GM12873 (cell line): ENCODE measurements around the gene ZBTB7C.

Experiments
- TF ChIP-seq, protein P1 (sequence below): IDR thresholded peaks from 2 replicates; pipeline ENCODE4 v1.5.1; 2012; ENCODE audit warnings: low read depth, mild to moderate bottlenecking, moderate library complexity, low read length, control low read depth; ENCODE audit not compliant: insufficient read depth; ENCODE audit errors: missing control alignments

The ZBTB7C gene

GRCh38 chr18:48093104-48093503 lies 316.1 kb downstream of the ZBTB7C start:
- TF ChIP-seq, protein P1, sequence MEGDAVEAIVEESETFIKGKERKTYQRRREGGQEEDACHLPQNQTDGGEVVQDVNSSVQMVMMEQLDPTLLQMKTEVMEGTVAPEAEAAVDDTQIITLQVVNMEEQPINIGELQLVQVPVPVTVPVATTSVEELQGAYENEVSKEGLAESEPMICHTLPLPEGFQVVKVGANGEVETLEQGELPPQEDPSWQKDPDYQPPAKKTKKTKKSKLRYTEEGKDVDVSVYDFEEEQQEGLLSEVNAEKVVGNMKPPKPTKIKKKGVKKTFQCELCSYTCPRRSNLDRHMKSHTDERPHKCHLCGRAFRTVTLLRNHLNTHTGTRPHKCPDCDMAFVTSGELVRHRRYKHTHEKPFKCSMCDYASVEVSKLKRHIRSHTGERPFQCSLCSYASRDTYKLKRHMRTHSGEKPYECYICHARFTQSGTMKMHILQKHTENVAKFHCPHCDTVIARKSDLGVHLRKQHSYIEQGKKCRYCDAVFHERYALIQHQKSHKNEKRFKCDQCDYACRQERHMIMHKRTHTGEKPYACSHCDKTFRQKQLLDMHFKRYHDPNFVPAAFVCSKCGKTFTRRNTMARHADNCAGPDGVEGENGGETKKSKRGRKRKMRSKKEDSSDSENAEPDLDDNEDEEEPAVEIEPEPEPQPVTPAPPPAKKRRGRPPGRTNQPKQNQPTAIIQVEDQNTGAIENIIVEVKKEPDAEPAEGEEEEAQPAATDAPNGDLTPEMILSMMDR = no peak

DNA sequence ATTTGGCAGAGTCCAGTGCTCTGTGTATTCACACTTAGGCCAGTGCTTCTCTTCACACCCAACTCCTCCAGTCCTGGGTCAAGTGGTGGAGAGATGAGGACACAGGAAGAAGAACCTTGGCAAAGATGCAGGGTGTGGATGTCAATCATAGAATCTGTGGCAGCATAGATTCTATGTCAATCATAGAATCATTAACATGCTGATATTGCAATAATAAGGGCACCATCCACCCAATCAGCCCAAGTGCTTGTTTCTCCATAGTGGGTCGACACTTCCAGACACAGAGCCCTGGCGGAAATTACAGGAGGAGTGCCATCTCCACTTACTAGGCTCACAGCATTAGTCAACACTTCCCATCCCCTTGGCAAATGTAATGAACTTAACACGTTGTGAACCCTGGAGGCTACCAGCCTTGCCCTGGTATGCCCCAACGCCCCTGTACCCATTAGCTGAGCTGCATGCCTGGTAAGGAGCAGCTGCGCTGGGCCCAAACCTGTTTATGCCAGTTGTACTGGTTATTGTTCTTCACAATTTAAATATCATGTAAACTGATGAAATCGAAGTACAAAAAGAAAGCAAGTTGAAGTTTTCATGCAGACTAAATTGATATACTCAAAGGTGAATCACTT lies 317.2 kb downstream of the ZBTB7C start:
- TF ChIP-seq, protein P1 = no peak

DNA sequence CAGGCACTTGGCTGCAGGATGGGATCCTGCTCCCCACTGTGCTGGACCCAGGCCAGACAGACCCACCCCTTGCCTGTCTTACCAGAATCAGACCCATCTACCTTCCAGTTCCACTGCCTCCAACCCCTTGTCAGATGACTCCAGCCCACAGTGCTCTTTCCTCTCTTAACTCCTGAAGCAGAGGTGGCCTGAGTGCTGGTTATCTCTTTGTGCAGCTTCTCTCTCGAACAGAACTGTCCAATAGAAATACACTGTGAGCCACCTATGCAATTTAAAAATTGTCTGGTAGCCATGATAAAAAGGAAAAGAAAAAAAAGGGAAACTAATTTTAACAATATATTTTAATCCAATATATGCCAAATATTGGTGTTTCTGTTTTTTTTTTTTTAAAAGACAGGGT lies 318.5 kb downstream of the ZBTB7C start:
- TF ChIP-seq, protein P1 = no peak

GRCh38 chr18:48090021-48090420 lies 319.2 kb downstream of the ZBTB7C start:
- TF ChIP-seq, protein P1 = no peak

DNA sequence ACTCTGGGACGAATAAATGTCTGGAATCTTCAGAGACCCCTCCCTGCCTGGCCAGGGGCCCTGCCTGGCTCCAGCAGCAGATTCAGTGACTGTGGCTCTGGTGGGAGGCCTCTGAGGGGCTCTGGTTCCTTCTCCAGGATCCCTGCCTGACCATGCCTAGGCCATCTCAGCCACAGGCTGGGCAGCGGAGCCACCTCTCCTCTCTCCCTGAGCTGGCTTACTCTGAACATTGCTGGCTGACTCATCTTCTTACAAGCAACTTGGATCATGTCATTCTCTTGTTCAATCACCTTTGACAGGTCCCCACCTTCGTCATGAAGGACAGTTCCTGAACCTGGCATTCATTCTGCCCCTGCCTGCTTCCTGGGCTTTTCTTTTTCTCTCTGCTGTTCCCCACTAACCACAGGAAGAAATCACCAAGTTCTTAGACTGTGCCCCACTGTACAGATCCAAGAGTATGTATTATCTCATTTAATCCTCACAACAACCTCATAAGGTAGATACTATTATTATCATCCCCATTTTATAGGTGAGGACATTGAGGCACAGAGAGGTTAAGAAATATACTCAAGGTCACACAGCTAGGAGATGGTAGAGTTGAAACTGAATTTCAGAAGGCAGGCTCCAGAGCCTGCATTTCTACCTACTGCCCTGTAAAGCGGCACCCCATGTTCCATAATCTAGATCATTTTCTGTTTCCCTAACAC lies 323.2 kb downstream of the ZBTB7C start:
- TF ChIP-seq, protein P1 = no peak

GRCh38 chr18:48084858-48085257 lies 324.3 kb downstream of the ZBTB7C start:
- TF ChIP-seq, protein P1 = no peak

- TF ChIP-seq, protein P1 = no peak
Measured at GRCh38 chr18:48084041-48084757, 325.0 kb downstream of the ZBTB7C start.
